GM23338 (cell line): Measurements from ENCODE around the gene AADAC. TPM values are rescaled to one million over a fixed set of nuclear protein-coding genes. Genes with fewer than 3 reads are reported as not detected.

Experiments
- ATAC-seq: fragments of 200-7000 bp; cut with Tn5 transposase; 3 replicates; pipeline ENCODE4 v1.9.1; 2020
- DNase-seq: peaks from one replicate; pipeline ENCODE4 v3.0.0-alpha.2; 2015; ENCODE audit warnings: low spot score
- H2AFZ ChIP-seq: fragments of 200-600 bp; sonication (generic); 2 replicates; pipeline ENCODE4 v1.8.0; 2016; ENCODE audit warnings: antibody characterized with exemption, mild to moderate bottlenecking, moderate library complexity
- H3F3A ChIP-seq: fragments of 200-600 bp; sonication (generic); replicated peaks from 2 replicates; pipeline ENCODE4 v1.8.0; 2017; ENCODE audit warnings: antibody characterized with exemption, mixed run types, low read depth
- H3K27ac ChIP-seq: fragments of 200-600 bp; sonication (generic); 2 replicates; pipeline ENCODE4 v1.6.1; 2016; ENCODE audit warnings: low read depth
- H3K27me3 ChIP-seq: fragments of 200-600 bp; sonication (generic); 2 replicates; pipeline ENCODE4 v1.8.0; 2016; ENCODE audit warnings: mild to moderate bottlenecking, mixed run types, moderate library complexity; ENCODE audit not compliant: insufficient read depth
- H3K36me3 ChIP-seq: fragments of 200-600 bp; sonication (generic); 2 replicates; pipeline ENCODE4 v1.8.0; 2016; ENCODE audit warnings: mild to moderate bottlenecking; ENCODE audit not compliant: insufficient read depth
- H3K4me1 ChIP-seq: fragments of 200-600 bp; sonication (generic); 2 replicates; pipeline ENCODE4 v1.8.0; 2016; ENCODE audit warnings: mild to moderate bottlenecking, moderate library complexity; ENCODE audit not compliant: insufficient read depth
- H3K4me2 ChIP-seq: fragments of 200-600 bp; sonication (generic); 2 replicates; pipeline ENCODE4 v1.7.1; 2017; ENCODE audit warnings: mixed run types
- H3K4me3 ChIP-seq: fragments of 200-600 bp; sonication (generic); 2 replicates; pipeline ENCODE4 v1.6.1; 2016; ENCODE audit warnings: mixed run types
- H3K79me2 ChIP-seq: fragments of 200-600 bp; sonication (generic); replicated peaks from 2 replicates; pipeline ENCODE4 v1.8.0; 2017; ENCODE audit warnings: mild to moderate bottlenecking; ENCODE audit not compliant: insufficient read depth
- H3K9me2 ChIP-seq: fragments of 200-600 bp; sonication (generic); 2 replicates; pipeline ENCODE4 v1.8.0; 2017; ENCODE audit not compliant: insufficient read depth
- H4K20me1 ChIP-seq: fragments of 200-600 bp; sonication (generic); replicated peaks from 2 replicates; pipeline ENCODE4 v1.8.0; 2017; ENCODE audit warnings: mild to moderate bottlenecking; ENCODE audit not compliant: insufficient read depth
- H3K27ac Mint-ChIP-seq: 2 replicates; pipeline ENCODE4 v1.8.0; 2020; ENCODE audit warnings: inconsistent platforms, mild to moderate bottlenecking, moderate library complexity, mixed read lengths
- H3K27me3 Mint-ChIP-seq: 3 replicates; pipeline ENCODE4 v1.8.0; 2022; ENCODE audit warnings: low read depth, mild to moderate bottlenecking, moderate library complexity, mixed read lengths, inconsistent platforms; ENCODE audit not compliant: insufficient read depth, poor library complexity
- H3K36me3 Mint-ChIP-seq: 3 replicates; pipeline ENCODE4 v1.8.0; 2021; ENCODE audit warnings: low read depth, mild to moderate bottlenecking, inconsistent platforms, moderate library complexity, mixed read lengths
- H3K4me1 Mint-ChIP-seq: 3 replicates; pipeline ENCODE4 v1.8.0; 2020; ENCODE audit warnings: mild to moderate bottlenecking, inconsistent platforms, mixed read lengths
- H3K4me3 Mint-ChIP-seq: 3 replicates; pipeline ENCODE4 v1.8.0; 2021; ENCODE audit warnings: moderate library complexity, mild to moderate bottlenecking, inconsistent platforms, mixed read lengths
- H3K9me3 Mint-ChIP-seq: 3 replicates; pipeline ENCODE4 v1.8.0; 2020; ENCODE audit warnings: moderate library complexity, mild to moderate bottlenecking, inconsistent platforms, mixed read lengths
- CREB1 ChIP-seq: fragments of 250-450 bp; sonication (Bioruptor Pico); IDR thresholded peaks from 2 replicates; pipeline ENCODE4 v1.5.0; 2020; ENCODE audit warnings: low read depth, mild to moderate bottlenecking, moderate library complexity
- ETS1 ChIP-seq: IDR thresholded peaks from 2 replicates; pipeline ENCODE4 v1.6.1; 2016; ENCODE audit warnings: antibody characterized with exemption
- EZH2phosphoT487 ChIP-seq: fragments of 200-600 bp; sonication (generic); IDR thresholded peaks from one replicate; pipeline ENCODE4 v1.8.1; 2018; ENCODE audit warnings: antibody characterized with exemption; ENCODE audit not compliant: unreplicated experiment
- JUNB ChIP-seq: IDR thresholded peaks from one replicate; pipeline ENCODE4 v1.6.1; 2016; ENCODE audit warnings: antibody characterized with exemption; ENCODE audit not compliant: unreplicated experiment
- NANOG ChIP-seq: IDR thresholded peaks from 2 replicates; pipeline ENCODE4 v1.6.1; 2016; ENCODE audit warnings: antibody characterized with exemption, borderline replicate concordance
- POLR2AphosphoS5 ChIP-seq: IDR thresholded peaks from 2 replicates; pipeline ENCODE4 v1.6.1; 2016; ENCODE audit warnings: antibody characterized with exemption, low read depth
- REST ChIP-seq: IDR thresholded peaks from one replicate; pipeline ENCODE4 v1.6.1; 2018; ENCODE audit warnings: antibody characterized with exemption; ENCODE audit not compliant: unreplicated experiment
- STAT1 ChIP-seq: IDR thresholded peaks from one replicate; pipeline ENCODE4 v1.6.1; 2016; ENCODE audit warnings: antibody characterized with exemption; ENCODE audit not compliant: unreplicated experiment
- ZNF114 ChIP-seq: fragments of 250-450 bp; sonication (Bioruptor Pico); IDR thresholded peaks from 2 replicates; pipeline ENCODE4 v1.5.0; 2020; ENCODE audit warnings: mild to moderate bottlenecking, moderate library complexity
- ZNF331 ChIP-seq: fragments of 250-450 bp; sonication (Bioruptor Pico); IDR thresholded peaks from 2 replicates; pipeline ENCODE4 v1.5.0; 2020; ENCODE audit warnings: low read depth, mild to moderate bottlenecking, moderate library complexity
- ZNF462 ChIP-seq: fragments of 250-450 bp; sonication (Bioruptor Pico); IDR thresholded peaks from 2 replicates; pipeline ENCODE4 v1.5.0; 2020; ENCODE audit warnings: mild to moderate bottlenecking, moderate library complexity
- polyA plus RNA-seq: library from polyadenylated mRNA; unstranded; fragments of >200 nt; fragmentation: Nextera tagmentation; extraction: Ambion mirVana; gene quantifications from 2 replicates; pipeline ENCODE4 v1.2.1, GENCODE V29; 2016
- total RNA-seq: library from RNA; depleted of rRNA; stranded (reverse); fragments of >200 nt; shearing (Covaris generic); gene quantifications from 2 replicates; pipeline ENCODE4 v1.2.3, GENCODE V29; 2014

AADAC gene
- total and polyA plus RNA-seq, 2 experiments from 2014 or later: not detected

- TF ChIP-seq ZNF462 (no peak), JUNB (no peak), CREB1 (CRISPR knock-in tag) (no peak), REST (no peak), POLR2AphosphoS5 (no peak)
Observed at GRCh38 chr3:151793636-151794035, 20.3 kb upstream of the AADAC start (continued).

- Histone ChIP-seq H3K27ac (no peak overlapping the region), H3K4me2 (no peak overlapping the region), H3K27me3 (no peaks in the 10 kb centered on the region), H3K4me3 (no peak overlapping the region), H3K9me2 (no peaks in the 10 kb centered on the region), H3K4me1 (no peaks in the 10 kb centered on the region), H4K20me1 (no peaks in the 10 kb centered on the region), H2AFZ (no peak overlapping the region), H3K36me3 (no peaks in the 10 kb centered on the region), H3K79me2 (no peaks in the 10 kb centered on the region), H3F3A (no peaks in the 10 kb centered on the region)
- Mint-ChIP-seq H3K27ac (no peak overlapping the region), H3K9me3 (no peaks in the 10 kb centered on the region), H3K4me3 (no peak overlapping the region), H3K27me3 (peaks cover 2% of the 10 kb centered on the region), H3K4me1 (no peaks in the 10 kb centered on the region), H3K36me3 (no peaks in the 10 kb centered on the region)
- DNase-seq (no peak), ATAC-seq (no peak)
- TF ChIP-seq NANOG (no peak), ETS1 (no peak), ZNF114 (CRISPR knock-in tag) (no peak), STAT1 (no peak), POLR2AphosphoS5 (no peak), ZNF331 (CRISPR knock-in tag) (no peak), EZH2phosphoT487 (no peak), JUNB (no peak), REST (no peak)
Observed at GRCh38 chr3:151794080-151794479, 19.8 kb upstream of the AADAC start.
